ENCODE measurements around the gene NAB1.
A peak's percentile ranks its signal among the peaks of the same experiment; 100 is the strongest.
"Not testable (repeated sequence)": the region's sequence is repeated elsewhere in the genome, so short reads cannot be mapped to it uniquely, and the experiment has no call there.

Gene NAB1

GRCh38 chr2:190696792-190697398 is 48.0 kb downstream of the NAB1 start:
- DNase-seq (ENCODE audit: low read depth in 2 of 2) = no peak
- H3K4me3 ChIP-seq (replicated peaks in 1 of 2; ENCODE audit: low read depth in 2 of 2, low read length in 2 of 2) = no peak overlapping the region
- no peak for TF ChIP-seq CTCF (IDR thresholded peaks at IDR 0.05; ENCODE audit: low read depth, low read length)

GRCh38 chr2:190697421-190697820 is 48.5 kb downstream of the NAB1 start:
- no peak for TF ChIP-seq CTCF (IDR thresholded peaks at IDR 0.05; ENCODE audit: low read depth, low read length)
- DNase-seq (ENCODE audit: low read depth in 2 of 2) = no peak
- no peak overlapping the region for H3K4me3 ChIP-seq (replicated peaks in 1 of 2; ENCODE audit: low read depth in 2 of 2, low read length in 2 of 2)

- peak; percentile 26 to 37 for DNase-seq (ENCODE audit: low read depth in 2 of 2)
- H3K4me3 ChIP-seq (replicated peaks in 1 of 2; ENCODE audit: low read depth in 2 of 2, low read length in 2 of 2) = no peak overlapping the region
- peak; percentile 47 for TF ChIP-seq CTCF (IDR thresholded peaks at IDR 0.05; ENCODE audit: low read depth, low read length)
These were observed 50.0 kb downstream of the NAB1 start for GRCh38 chr2:190698895-190699294.

- no peak for DNase-seq (ENCODE audit: low read depth in 2 of 2)
- no peak for TF ChIP-seq CTCF (IDR thresholded peaks at IDR 0.05; ENCODE audit: low read depth, low read length)
- H3K4me3 ChIP-seq (replicated peaks in 1 of 2; ENCODE audit: low read depth in 2 of 2, low read length in 2 of 2) = no peak overlapping the region
These were observed 52.7 kb downstream of the NAB1 start for GRCh38 chr2:190701586-190701985.

- TF ChIP-seq CTCF (IDR thresholded peaks at IDR 0.05; ENCODE audit: low read depth, low read length) = no peak
- H3K4me3 ChIP-seq (replicated peaks in 1 of 2; ENCODE audit: low read depth in 2 of 2, low read length in 2 of 2) = no peak overlapping the region
- no peak for DNase-seq (ENCODE audit: low read depth in 2 of 2)
These were observed 56.4 kb downstream of the NAB1 start for GRCh38 chr2:190705280-190705679.

- no peak overlapping the region for H3K4me3 ChIP-seq (replicated peaks in 1 of 2; ENCODE audit: low read depth in 2 of 2, low read length in 2 of 2)
- TF ChIP-seq CTCF (IDR thresholded peaks at IDR 0.05; ENCODE audit: low read depth, low read length) = no peak
- DNase-seq (ENCODE audit: low read depth in 2 of 2) = no peak
These were observed 58.8 kb downstream of the NAB1 start for GRCh38 chr2:190707726-190708125.

GRCh38 chr2:190708650-190709049 is 59.8 kb downstream of the NAB1 start:
- DNase-seq (ENCODE audit: low read depth in 2 of 2); H3K4me3 ChIP-seq (replicated peaks in 1 of 2; ENCODE audit: low read depth in 2 of 2, low read length in 2 of 2): not testable (repeated sequence)
